IMR-90 (cell line): ENCODE data around the gene ENOX2. TPM values are rescaled to one million over a fixed set of nuclear protein-coding genes. Genes with fewer than 3 reads are reported as not detected.
A peak's percentile ranks its signal among the peaks of the same experiment; 100 is the strongest.

Source experiments
- ATAC-seq: fragments of 200-7000 bp; cut with Tn5 transposase; 2 replicates; pipeline ENCODE4 v1.9.1; 2020; ENCODE audit warnings: low read depth, mild to moderate bottlenecking, moderate library complexity
- BruUV-seq: library from RNA; stranded (reverse); fragments of 400-500 nt; replicated peaks from 2 replicates; lab custom pipeline; 2021; lab: Mats Ljungman, UMichigan
- CTCF ChIA-PET: fragments of 300-600 bp; formaldehyde crosslinking; extraction: SDS; loops from one replicate; lab custom pipeline; 2021; ENCODE audit warnings: antibody characterized with exemption; lab: Yijun Ruan, JAX
- POLR2A ChIA-PET: fragments of 300-600 bp; sonication (Branson Sonifier 250); formaldehyde crosslinking; loops from one replicate; lab custom pipeline; 2022; ENCODE audit warnings: antibody characterized with exemption; ENCODE audit not compliant: unreplicated experiment; lab: Charles Lee
- DNase-seq: peaks from one replicate; pipeline ENCODE4 v3.0.0; 2013
- H2AFZ ChIP-seq: replicated peaks from 2 replicates; pipeline ENCODE3; 2013; ENCODE audit warnings: low read length, mild to moderate bottlenecking; ENCODE audit not compliant: poor library complexity
- H2AK5ac ChIP-seq: 2 replicates; pipeline ENCODE4 v1.6.1; 2013; ENCODE audit warnings: low read depth, low read length, inconsistent platforms
- H2AK9ac ChIP-seq: replicated peaks from 2 replicates; pipeline ENCODE3; 2013; ENCODE audit warnings: mild to moderate bottlenecking, low read depth, low read length, moderate library complexity; ENCODE audit not compliant: poor library complexity
- H2BK120ac ChIP-seq: 2 replicates; pipeline ENCODE4 v1.6.1; 2013; ENCODE audit warnings: low read depth, low read length, inconsistent platforms
- H2BK15ac ChIP-seq: 3 replicates; pipeline ENCODE4 v1.6.1; 2013; ENCODE audit warnings: low read depth, low read length, inconsistent platforms
- H2BK20ac ChIP-seq: 2 replicates; pipeline ENCODE4 v1.6.1; 2013; ENCODE audit warnings: low read depth, mild to moderate bottlenecking, inconsistent platforms, low read length, moderate library complexity
- H2BK5ac ChIP-seq: 2 replicates; pipeline ENCODE4 v1.6.1; 2013; ENCODE audit warnings: mild to moderate bottlenecking, low read depth, low read length, inconsistent platforms; ENCODE audit not compliant: poor library complexity, severe bottlenecking
- H3K14ac ChIP-seq: replicated peaks from 2 replicates; pipeline ENCODE4 v1.6.1; 2013; ENCODE audit warnings: low read depth, low read length, inconsistent platforms
- H3K18ac ChIP-seq: 2 replicates; pipeline ENCODE4 v1.6.1; 2013; ENCODE audit warnings: low read depth, low read length, control low read depth
- H3K23ac ChIP-seq: 2 replicates; pipeline ENCODE4 v1.6.1; 2013; ENCODE audit warnings: low read depth, low read length, inconsistent platforms
- H3K27ac ChIP-seq: 2 replicates; pipeline ENCODE4 v1.5.1; 2013; ENCODE audit warnings: mild to moderate bottlenecking, control low read depth, low read length; ENCODE audit not compliant: insufficient read depth
- H3K27me3 ChIP-seq: 2 replicates; pipeline ENCODE4 v1.6.1; 2013; ENCODE audit warnings: low read length; ENCODE audit not compliant: control insufficient read depth, insufficient read depth
- H3K36me3 ChIP-seq: 2 replicates; pipeline ENCODE4 v1.6.1; 2013; ENCODE audit warnings: low read length, mixed read lengths; ENCODE audit not compliant: control insufficient read depth, insufficient read depth
- H3K4ac ChIP-seq: 2 replicates; pipeline ENCODE4 v1.6.1; 2013; ENCODE audit warnings: low read depth, low read length, inconsistent platforms
- H3K4me1 ChIP-seq: 2 replicates; pipeline ENCODE4 v1.6.1; 2013; ENCODE audit warnings: low read length, mixed read lengths; ENCODE audit not compliant: control insufficient read depth, insufficient read depth
- H3K4me2 ChIP-seq: 2 replicates; pipeline ENCODE4 v1.6.1; 2013; ENCODE audit warnings: low read depth, mild to moderate bottlenecking, control low read depth, low read length, moderate library complexity
- H3K4me3 ChIP-seq: 2 replicates; pipeline ENCODE4 v1.5.1; 2013; ENCODE audit warnings: low read depth, mild to moderate bottlenecking, control low read depth, low read length, moderate library complexity; ENCODE audit not compliant: insufficient read depth
- H3K56ac ChIP-seq: 2 replicates; pipeline ENCODE4 v1.6.1; 2013; ENCODE audit warnings: low read length, inconsistent platforms; ENCODE audit not compliant: insufficient read depth; ENCODE audit errors: extremely low read depth
- H3K79me1 ChIP-seq, 2 experiments: 2 replicates each; pipeline ENCODE4 v1.6.1; 2013; ENCODE audit warnings: low read length in 2 of 2, inconsistent platforms in 1 of 2, low read depth in 1 of 2
- H3K9ac ChIP-seq: 2 replicates; pipeline ENCODE4 v1.6.1; 2013; ENCODE audit warnings: low read depth, low read length, control low read depth
- H3K9me1 ChIP-seq: 2 replicates; pipeline ENCODE4 v1.6.1; 2013; ENCODE audit warnings: low read length, inconsistent platforms; ENCODE audit not compliant: insufficient read depth
- H3K9me3 ChIP-seq: 2 replicates; pipeline ENCODE4 v1.6.1; 2013; ENCODE audit warnings: low read length; ENCODE audit not compliant: control insufficient read depth, insufficient read depth
- H4K20me1 ChIP-seq: 2 replicates; pipeline ENCODE4 v1.6.1; 2013; ENCODE audit warnings: low read length, inconsistent platforms; ENCODE audit not compliant: insufficient read depth
- H4K5ac ChIP-seq: 2 replicates; pipeline ENCODE4 v1.6.1; 2013; ENCODE audit warnings: mild to moderate bottlenecking, low read depth, low read length, control low read depth
- H4K8ac ChIP-seq, 2 experiments: 2 replicates each; pipeline ENCODE4 v1.6.1; 2013; ENCODE audit warnings: low read depth in 2 of 2, low read length in 2 of 2, control low read depth in 1 of 2, inconsistent platforms in 1 of 2
- H4K91ac ChIP-seq: 2 replicates; pipeline ENCODE4 v1.6.1; 2013; ENCODE audit warnings: low read depth, low read length, inconsistent platforms; ENCODE audit not compliant: insufficient read depth
- CEBPB ChIP-seq: IDR thresholded peaks from 2 replicates; pipeline ENCODE4 v1.6.1; 2012; ENCODE audit warnings: low read depth, low read length, improper control_type of control experiment
- POLR2A ChIP-seq: IDR thresholded peaks from 2 replicates; pipeline ENCODE4 v1.6.1; 2012; ENCODE audit warnings: mild to moderate bottlenecking, low read depth, low read length
- WGBS, 2 experiments: methylation state at CpG; one replicate each; pipeline versions ENCODE4 v1.1.5 to v1.1.7; 2013; ENCODE audit warnings: missing lambda C conversion rate in 2 of 2; ENCODE audit not compliant: insufficient read length in 1 of 2; ENCODE audit errors: extremely low coverage in 2 of 2; 5-methylcytosine and 5-hydroxymethylcytosine counted together
- dilution Hi-C: fragments of 300-500 bp; cut with HindIII; formaldehyde crosslinking; loops from one replicate; pipeline ENCODE4 v1.14.3; 2018; ENCODE audit warnings: low sequenced_read_pairs; ENCODE audit not compliant: unreplicated experiment
- in situ Hi-C: fragments of 300-500 bp; cut with MboI; formaldehyde crosslinking; loops from 3 replicates; pipeline ENCODE4 v1.14.3; 2019; ENCODE audit warnings: low sequenced_read_pairs, inconsistent platforms, mixed read lengths
- intact Hi-C: fragments of 100-400 bp; cut with micrococcal nuclease; formaldehyde crosslinking; loops from 2 replicates; pipeline ENCODE4 v1.10.0; 2022
- polyA plus RNA-seq, 3 experiments: library from polyadenylated mRNA; depleted of rRNA; stranded (reverse); fragments of >200 nt; gene quantifications; 2 replicates each; pipeline ENCODE4 v1.2.3, GENCODE V29; 2012; ENCODE audit warnings: low replicate concordance in 1 of 3
- total RNA-seq: library from RNA; depleted of rRNA; stranded (reverse); fragments of >200 nt; gene quantifications from 2 replicates; pipeline ENCODE4 v1.2.3, GENCODE V29; 2012

Gene ENOX2
- total and polyA plus RNA-seq, 2 of the 4 experiments (the other 2 are of a cell fraction) = 6.3 to 11.8 TPM

- peak; percentile 49 for DNase-seq
- no CpG with 5 or more reads among the region's 3 CpGs for WGBS, 2 experiments
Observed at GRCh38 chrX:130726661-130727060, 176.3 kb downstream of the ENOX2 start.

More at GRCh38 chrX:130726661-130727060, 176.3 kb downstream of the ENOX2 start:
- H3K4me1 ChIP-seq = no peaks in the 10 kb centered on the region
- peak; percentile 44; the same call in 1 of the 2 replicates for TF ChIP-seq CEBPB
- no peak for TF ChIP-seq POLR2A
- H3K4me3 ChIP-seq = no peak overlapping the region
- no peak overlapping the region for H2AK9ac ChIP-seq
- no peak overlapping the region for H3K56ac ChIP-seq
- dilution Hi-C loops = no loop called here
- CTCF ChIA-PET = no interaction called here
- no peak overlapping the region for H3K18ac ChIP-seq
- H3K9me1 ChIP-seq = no peaks in the 10 kb centered on the region
- peaks cover 4% of the 10 kb centered on the region for H3K9me3 ChIP-seq
- H3K9ac ChIP-seq = no peak overlapping the region
- H2BK20ac ChIP-seq = no peak overlapping the region
- intact Hi-C loops = no loop called here
- H3K4me2 ChIP-seq = no peak overlapping the region
- no peak overlapping the region for H3K23ac ChIP-seq
- POLR2A ChIA-PET = no interaction called here
- no peaks in the 10 kb centered on the region for H4K20me1 ChIP-seq
- H3K27me3 ChIP-seq = no peaks in the 10 kb centered on the region
- H3K36me3 ChIP-seq = no peaks in the 10 kb centered on the region
- H4K91ac ChIP-seq = no peak overlapping the region
- no peak overlapping the region for H2AK5ac ChIP-seq
- H4K8ac ChIP-seq = no peak overlapping the region
- H4K5ac ChIP-seq = no peak overlapping the region
- no TSS peak for BruUV-seq
- no peak for ATAC-seq
- no peaks in the 10 kb centered on the region for H3K79me1 ChIP-seq
- H3K27ac ChIP-seq = no peak overlapping the region
- no peak overlapping the region for H3K14ac ChIP-seq
- in situ Hi-C loops = no loop called here
- no peak overlapping the region for H2BK120ac ChIP-seq
- no peak overlapping the region for H2BK15ac ChIP-seq
- no peak overlapping the region for H3K4ac ChIP-seq
- H2AFZ ChIP-seq = no peak overlapping the region
- H2BK5ac ChIP-seq = no peak overlapping the region
